HCT116 (cell line): ENCODE measurements around the gene IL1RAPL1. TPM values are rescaled to one million over a fixed set of nuclear protein-coding genes. Genes with fewer than 3 reads are reported as not detected.

Source experiments
- ATAC-seq: fragments of 200-7000 bp; cut with Tn5 transposase; 2 replicates; pipeline ENCODE4 v1.9.1; 2020; ENCODE audit warnings: mild to moderate bottlenecking, moderate library complexity
- BruUV-seq: library from RNA; stranded (reverse); fragments of 400-500 nt; replicated peaks from 2 replicates; lab custom pipeline; 2021; lab: Mats Ljungman, UMichigan
- CTCF ChIA-PET: fragments of 300-600 bp; sonication (Branson Sonifier 250); formaldehyde crosslinking; loops from one replicate; lab custom pipeline; 2021; ENCODE audit warnings: antibody characterized with exemption; lab: Charles Lee
- POLR2A ChIA-PET: fragments of 300-600, 350-600 bp; sonication (Branson Sonifier 250); formaldehyde crosslinking; loops from one replicate; lab custom pipeline; 2021; ENCODE audit warnings: antibody characterized with exemption; lab: Charles Lee
- RAD21 ChIA-PET, 2 experiments: fragments of 300-600 bp; sonication (Branson Sonifier 250); formaldehyde crosslinking; loops; one replicate each; lab custom pipeline; 2023; ENCODE audit warnings: low total read pairs in 2 of 2; ENCODE audit not compliant: uncharacterized antibody in 2 of 2, unreplicated experiment in 2 of 2, low non-redundant PET in 1 of 2; lab: Charles Lee
- DNase-seq: peaks from one replicate; pipeline ENCODE4 v3.0.0-alpha.2; 2010; ENCODE audit warnings: low read depth, low spot score
- H2AFZ ChIP-seq: fragments of 200-600 bp; shearing (Covaris generic), sonication (generic); 2 replicates; pipeline ENCODE4 v1.6.1; 2017; ENCODE audit warnings: low read depth, mixed run types, mixed read lengths, antibody characterized with exemption, low read length; ENCODE audit not compliant: poor library complexity, severe bottlenecking
- H3K27ac ChIP-seq: 2 replicates; pipeline ENCODE4 v1.5.1; 2012; ENCODE audit warnings: low read depth, low read length
- H3K27me3 ChIP-seq: fragments of 200-600 bp; sonication (generic); 2 replicates; pipeline ENCODE4 v1.6.1; 2016; ENCODE audit warnings: mixed run types, low read length, mixed read lengths; ENCODE audit not compliant: insufficient read depth
- H3K36me3 ChIP-seq, 2 experiments: fragments of 200-500 bp in 1 of 2; fragments of 200-600 bp in 1 of 2; sonication (Bioruptor generic) in 1 of 2; sonication (generic) in 1 of 2; 2 replicates each; pipeline versions ENCODE4 v1.5.1 to v1.6.1; 2014 to 2016; ENCODE audit warnings: low read length in 2 of 2, inconsistent platforms in 1 of 2, mixed read lengths in 1 of 2, mixed run types in 1 of 2; ENCODE audit not compliant: insufficient read depth in 2 of 2, control insufficient read depth in 1 of 2
- H3K4me1 ChIP-seq, 2 experiments: fragments of 200-600 bp in 1 of 2; sonication (generic) in 1 of 2; 2 replicates each; pipeline versions ENCODE4 v1.5.1 to v1.6.1; 2012 to 2017; ENCODE audit warnings: low read length in 2 of 2, inconsistent platforms in 1 of 2, mild to moderate bottlenecking in 1 of 2, mixed read lengths in 1 of 2, mixed run types in 1 of 2, moderate library complexity in 1 of 2; ENCODE audit not compliant: insufficient read depth in 2 of 2, control insufficient read depth in 1 of 2
- H3K4me2 ChIP-seq: fragments of 200-600 bp; sonication (generic); 2 replicates; pipeline ENCODE4 v1.6.1; 2017; ENCODE audit warnings: mixed run types, low read length, mixed read lengths
- H3K4me3 ChIP-seq, 2 experiments: fragments of 200-600 bp in 1 of 2; sonication (generic) in 1 of 2; replicated peaks in 1 of 2; 2 replicates each; pipeline ENCODE4 v1.5.1; 2011 to 2016; ENCODE audit warnings: low read length in 2 of 2, control low read depth in 1 of 2, low read depth in 1 of 2, mild to moderate bottlenecking in 1 of 2, mixed read lengths in 1 of 2, mixed run types in 1 of 2
- H3K79me2 ChIP-seq: fragments of 200-600 bp; sonication (generic); 2 replicates; pipeline ENCODE4 v1.6.1; 2017; ENCODE audit warnings: mild to moderate bottlenecking, mixed run types, low read length, moderate library complexity, mixed read lengths; ENCODE audit not compliant: insufficient read depth
- H3K9ac ChIP-seq: fragments of 200-600 bp; sonication (generic); 2 replicates; pipeline ENCODE4 v1.6.1; 2016; ENCODE audit warnings: low read length, mixed read lengths
- H3K9me2 ChIP-seq: fragments of 200-600 bp; sonication (generic), shearing (Covaris generic); 2 replicates; pipeline ENCODE4 v1.6.1; 2017; ENCODE audit warnings: mixed run types, mild to moderate bottlenecking, moderate library complexity; ENCODE audit not compliant: insufficient read depth
- H3K9me3 ChIP-seq, 2 experiments: fragments of 200-500 bp in 1 of 2; fragments of 200-600 bp in 1 of 2; sonication (Bioruptor generic) in 1 of 2; sonication (generic) in 1 of 2; 2 replicates each; pipeline ENCODE4 v1.6.1; 2014 to 2017; ENCODE audit warnings: low read length in 2 of 2, mixed read lengths in 2 of 2, inconsistent platforms in 1 of 2, low read depth in 1 of 2, mild to moderate bottlenecking in 1 of 2, mixed run types in 1 of 2, moderate library complexity in 1 of 2; ENCODE audit not compliant: control insufficient read depth in 1 of 2, insufficient read depth in 1 of 2
- H4K20me1 ChIP-seq: fragments of 200-600 bp; sonication (generic), shearing (Covaris generic); 2 replicates; pipeline ENCODE4 v1.6.1; 2017; ENCODE audit warnings: mixed run types, mild to moderate bottlenecking, moderate library complexity; ENCODE audit not compliant: insufficient read depth
- CBX3 ChIP-seq: IDR thresholded peaks from 2 replicates; pipeline ENCODE4 v1.6.1; 2012; ENCODE audit warnings: low read depth
- EGR1 ChIP-seq: IDR thresholded peaks from 2 replicates; pipeline ENCODE4 v1.6.1; 2012; ENCODE audit warnings: low read depth
- ELF1 ChIP-seq: IDR thresholded peaks from 2 replicates; pipeline ENCODE4 v1.6.1; 2012; ENCODE audit warnings: low read depth, borderline replicate concordance
- FOSL1 ChIP-seq: IDR thresholded peaks from 2 replicates; pipeline ENCODE4 v1.6.1; 2012; ENCODE audit warnings: low read depth
- POLR2A ChIP-seq: IDR thresholded peaks from 2 replicates; pipeline ENCODE4 v1.7.0; 2011; ENCODE audit warnings: borderline replicate concordance; ENCODE audit not compliant: insufficient read depth, insufficient read length; ENCODE audit errors: extremely low read depth
- RAD21 ChIP-seq: IDR thresholded peaks from 2 replicates; pipeline ENCODE4 v1.6.1; 2012; ENCODE audit warnings: low read depth, mild to moderate bottlenecking
- SIN3A ChIP-seq: IDR thresholded peaks from 2 replicates; pipeline ENCODE4 v1.6.1; 2012; ENCODE audit warnings: low read depth
- TCF7L2 ChIP-seq: IDR thresholded peaks from 2 replicates; pipeline ENCODE4 v1.7.0; 2011; ENCODE audit warnings: borderline replicate concordance, inconsistent platforms; ENCODE audit not compliant: insufficient read depth, insufficient read length; ENCODE audit errors: extremely low read depth
- ZFX ChIP-seq: fragments of 450-650 bp; IDR thresholded peaks from 2 replicates; pipeline ENCODE4 v1.6.1; 2017
- intact Hi-C: fragments of 100-400 bp; cut with micrococcal nuclease; formaldehyde crosslinking; loops from 2 replicates; pipeline ENCODE4 v1.10.0; 2022
- total RNA-seq: library from RNA; stranded (reverse); gene quantifications from one replicate; pipeline ENCODE4 v1.2.1, GENCODE V29; 2021; ENCODE audit not compliant: unreplicated experiment
- TF ChIP-seq, protein P1 (sequence below), 3 experiments: fragments of 200-600 bp in 1 of 3; sonication (generic) in 1 of 3; IDR thresholded peaks in 2 of 3; conservative IDR thresholded peaks in 1 of 3; 2 replicates each; pipeline ENCODE4 v1.5.1; 2012 to 2017; ENCODE audit warnings: low read depth in 2 of 3, low read length in 2 of 3, antibody characterized with exemption in 1 of 3, borderline replicate concordance in 1 of 3, control low read depth in 1 of 3, mild to moderate bottlenecking in 1 of 3, mixed read lengths in 1 of 3, mixed run types in 1 of 3, moderate library complexity in 1 of 3; ENCODE audit not compliant: insufficient read depth in 1 of 3
- TF ChIP-seq, protein P2 (sequence below): IDR thresholded peaks from 2 replicates; pipeline ENCODE4 v1.6.1; 2011; ENCODE audit warnings: mild to moderate bottlenecking, low read length, moderate library complexity; ENCODE audit not compliant: insufficient replicate concordance; ENCODE audit errors: extremely low read depth
- TF ChIP-seq, protein P3 (sequence below): IDR thresholded peaks from 2 replicates; pipeline ENCODE4 v1.6.1; 2012

Gene IL1RAPL1
- total RNA-seq, 1 experiment from 2014 or later: 2.8 TPM

DNA sequence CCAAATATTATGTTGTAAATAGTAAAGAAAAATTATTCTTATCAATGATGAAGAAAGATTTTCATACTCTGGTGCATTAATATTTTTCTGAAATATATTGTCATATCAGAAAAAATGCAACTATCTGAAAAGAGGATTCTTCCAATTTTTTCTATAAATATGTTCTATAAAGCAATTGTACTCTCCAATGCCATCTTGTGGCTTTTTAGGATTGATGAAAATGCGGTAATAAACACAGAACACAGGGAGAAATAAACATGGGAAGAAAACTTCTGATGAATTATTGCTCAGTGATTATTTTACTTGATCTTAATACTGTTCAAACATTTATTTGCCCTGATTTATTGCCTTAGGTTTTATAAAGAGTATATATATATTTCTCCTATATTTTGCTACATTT lies 215.4 kb downstream of the IL1RAPL1 start:
- no peak overlapping the region for H3K9ac ChIP-seq
- no peaks in the 10 kb centered on the region for H3K9me3 ChIP-seq
- ChIA-PET POLR2A (no interaction called here), CTCF (no interaction called here), RAD21 (no interaction called here)
- BruUV-seq: no TSS peak
- no peaks in the 10 kb centered on the region for H3K79me2 ChIP-seq
- no peak overlapping the region for H3K4me3 ChIP-seq
- DNase-seq: no peak
- no peak for ATAC-seq
- H3K9me2 ChIP-seq: no peaks in the 10 kb centered on the region
- intact Hi-C loops: no loop called here
- no peaks in the 10 kb centered on the region for H3K4me1 ChIP-seq
- H3K27ac ChIP-seq: no peak overlapping the region
- no peaks in the 10 kb centered on the region for H4K20me1 ChIP-seq
- H3K27me3 ChIP-seq: no peaks in the 10 kb centered on the region
- TF ChIP-seq RAD21 (peak; percentile 49; the same call in 1 of the 2 replicates), ELF1 (no peak), SIN3A (no peak)
- TF ChIP-seq, protein P1, sequence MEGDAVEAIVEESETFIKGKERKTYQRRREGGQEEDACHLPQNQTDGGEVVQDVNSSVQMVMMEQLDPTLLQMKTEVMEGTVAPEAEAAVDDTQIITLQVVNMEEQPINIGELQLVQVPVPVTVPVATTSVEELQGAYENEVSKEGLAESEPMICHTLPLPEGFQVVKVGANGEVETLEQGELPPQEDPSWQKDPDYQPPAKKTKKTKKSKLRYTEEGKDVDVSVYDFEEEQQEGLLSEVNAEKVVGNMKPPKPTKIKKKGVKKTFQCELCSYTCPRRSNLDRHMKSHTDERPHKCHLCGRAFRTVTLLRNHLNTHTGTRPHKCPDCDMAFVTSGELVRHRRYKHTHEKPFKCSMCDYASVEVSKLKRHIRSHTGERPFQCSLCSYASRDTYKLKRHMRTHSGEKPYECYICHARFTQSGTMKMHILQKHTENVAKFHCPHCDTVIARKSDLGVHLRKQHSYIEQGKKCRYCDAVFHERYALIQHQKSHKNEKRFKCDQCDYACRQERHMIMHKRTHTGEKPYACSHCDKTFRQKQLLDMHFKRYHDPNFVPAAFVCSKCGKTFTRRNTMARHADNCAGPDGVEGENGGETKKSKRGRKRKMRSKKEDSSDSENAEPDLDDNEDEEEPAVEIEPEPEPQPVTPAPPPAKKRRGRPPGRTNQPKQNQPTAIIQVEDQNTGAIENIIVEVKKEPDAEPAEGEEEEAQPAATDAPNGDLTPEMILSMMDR (IDR thresholded peaks at IDR 0.05 in 2 of 3, conservative IDR thresholded peaks at IDR 0.05 in 1 of 3; ENCODE audit: borderline replicate concordance in 1 of 3, insufficient read depth in 1 of 3, low read depth in 2 of 3, low read length in 2 of 3): peak in 2 of 3 experiments; percentile 13 to 17; a peak in 1 of 6 replicates
- H2AFZ ChIP-seq: no peak overlapping the region
- H3K4me2 ChIP-seq: no peak overlapping the region
- H3K36me3 ChIP-seq: no peaks in the 10 kb centered on the region

DNA sequence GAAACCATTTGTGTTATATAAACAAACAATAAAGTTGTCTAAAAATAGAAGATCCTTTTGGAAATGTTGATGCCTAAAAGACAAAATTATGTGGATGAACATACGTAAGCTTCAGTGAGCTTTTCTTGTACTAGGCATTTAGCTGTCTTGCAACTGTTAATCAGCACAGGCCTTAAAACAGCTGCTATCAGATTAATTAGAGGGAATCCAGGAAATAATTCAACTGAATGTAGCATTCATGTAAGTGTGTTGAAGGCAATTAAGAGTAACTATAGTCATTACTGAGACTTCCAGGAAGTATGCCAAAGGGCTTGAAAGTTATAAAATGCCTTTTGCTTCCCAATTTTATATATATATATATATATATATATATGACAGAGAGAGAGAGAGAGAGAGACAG lies 248.7 kb downstream of the IL1RAPL1 start:
- H3K9ac ChIP-seq: no peak overlapping the region
- no peaks in the 10 kb centered on the region for H3K27me3 ChIP-seq
- POLR2A ChIA-PET: no interaction called here
- H3K9me3 ChIP-seq: no peaks in the 10 kb centered on the region
- H3K9me2 ChIP-seq: no peaks in the 10 kb centered on the region
- ATAC-seq (no peak), DNase-seq (no peak)
- no peak overlapping the region for H3K4me3 ChIP-seq
- no peak overlapping the region for H3K4me2 ChIP-seq
- intact Hi-C loops: no loop called here
- no peaks in the 10 kb centered on the region; the same call in 1 of the 2 replicates for H3K79me2 ChIP-seq
- H4K20me1 ChIP-seq: no peaks in the 10 kb centered on the region
- BruUV-seq: no TSS peak
- no peak overlapping the region for H3K27ac ChIP-seq
- no peaks in the 10 kb centered on the region for H3K36me3 ChIP-seq
- TF ChIP-seq POLR2A (no peak), ZFX (no peak), FOSL1 (no peak), SIN3A (no peak), ELF1 (no peak), EGR1 (no peak), TCF7L2 (no peak), CBX3 (no peak)
- TF ChIP-seq, protein P2, sequence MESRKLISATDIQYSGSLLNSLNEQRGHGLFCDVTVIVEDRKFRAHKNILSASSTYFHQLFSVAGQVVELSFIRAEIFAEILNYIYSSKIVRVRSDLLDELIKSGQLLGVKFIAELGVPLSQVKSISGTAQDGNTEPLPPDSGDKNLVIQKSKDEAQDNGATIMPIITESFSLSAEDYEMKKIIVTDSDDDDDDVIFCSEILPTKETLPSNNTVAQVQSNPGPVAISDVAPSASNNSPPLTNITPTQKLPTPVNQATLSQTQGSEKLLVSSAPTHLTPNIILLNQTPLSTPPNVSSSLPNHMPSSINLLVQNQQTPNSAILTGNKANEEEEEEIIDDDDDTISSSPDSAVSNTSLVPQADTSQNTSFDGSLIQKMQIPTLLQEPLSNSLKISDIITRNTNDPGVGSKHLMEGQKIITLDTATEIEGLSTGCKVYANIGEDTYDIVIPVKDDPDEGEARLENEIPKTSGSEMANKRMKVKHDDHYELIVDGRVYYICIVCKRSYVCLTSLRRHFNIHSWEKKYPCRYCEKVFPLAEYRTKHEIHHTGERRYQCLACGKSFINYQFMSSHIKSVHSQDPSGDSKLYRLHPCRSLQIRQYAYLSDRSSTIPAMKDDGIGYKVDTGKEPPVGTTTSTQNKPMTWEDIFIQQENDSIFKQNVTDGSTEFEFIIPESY: no peak
- TF ChIP-seq, protein P3, sequence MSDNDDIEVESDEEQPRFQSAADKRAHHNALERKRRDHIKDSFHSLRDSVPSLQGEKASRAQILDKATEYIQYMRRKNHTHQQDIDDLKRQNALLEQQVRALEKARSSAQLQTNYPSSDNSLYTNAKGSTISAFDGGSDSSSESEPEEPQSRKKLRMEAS: no peak
- RAD21 ChIA-PET: no interaction called here
- no peaks in the 10 kb centered on the region for H3K4me1 ChIP-seq
- H2AFZ ChIP-seq: no peak overlapping the region
- CTCF ChIA-PET: no interaction called here
